ENCODE results near the gene FRMD4B. TPM values are rescaled to one million over a fixed set of nuclear protein-coding genes. Genes with fewer than 3 reads are reported as not detected.

Gene FRMD4B
- total RNA-seq, 1 donor from 2014 or later = 17.3 TPM

DNA sequence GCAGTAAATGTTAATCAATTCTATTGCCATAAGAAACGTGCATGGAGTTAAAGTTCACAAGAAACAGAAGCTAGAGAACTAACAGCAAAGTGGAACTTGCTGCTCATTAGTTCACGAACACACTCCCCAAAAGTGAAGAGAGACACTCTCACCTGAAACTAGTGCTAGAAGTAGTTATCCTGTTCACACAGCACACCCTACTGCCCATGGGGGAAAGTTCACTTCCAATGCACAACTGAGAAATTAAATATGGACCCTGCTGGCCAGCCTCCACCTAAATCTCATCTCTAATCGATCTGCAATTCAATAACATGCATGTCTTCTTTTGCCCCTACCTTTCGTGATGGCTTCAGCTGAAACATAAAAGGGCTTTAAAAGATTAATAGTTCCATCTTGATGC is 39.4 kb upstream of the FRMD4B start:
- no peak overlapping the region for H3K4me3 Mint-ChIP-seq
- no peaks in the 10 kb centered on the region for H3K27me3 ChIP-seq
- no peaks in the 10 kb centered on the region for H3F3A ChIP-seq (ENCODE audit: low read depth)
- no peaks in the 10 kb centered on the region for H3K9me3 ChIP-seq (ENCODE audit: low read depth)
- no peak overlapping the region for H3K9ac ChIP-seq
- H3K4me1 Mint-ChIP-seq = peaks cover 6% of the 10 kb centered on the region
- H2AFZ ChIP-seq (replicated peaks) = no peak overlapping the region
- H3K36me3 Mint-ChIP-seq = no peaks in the 10 kb centered on the region
- H4K20me1 ChIP-seq (ENCODE audit: low read depth) = no peaks in the 10 kb centered on the region
- H3K4me3 ChIP-seq = no peak overlapping the region
- H3K36me3 ChIP-seq = no peaks in the 10 kb centered on the region
- no peak overlapping the region for H3K4me2 ChIP-seq
- TF ChIP-seq, protein P1, sequence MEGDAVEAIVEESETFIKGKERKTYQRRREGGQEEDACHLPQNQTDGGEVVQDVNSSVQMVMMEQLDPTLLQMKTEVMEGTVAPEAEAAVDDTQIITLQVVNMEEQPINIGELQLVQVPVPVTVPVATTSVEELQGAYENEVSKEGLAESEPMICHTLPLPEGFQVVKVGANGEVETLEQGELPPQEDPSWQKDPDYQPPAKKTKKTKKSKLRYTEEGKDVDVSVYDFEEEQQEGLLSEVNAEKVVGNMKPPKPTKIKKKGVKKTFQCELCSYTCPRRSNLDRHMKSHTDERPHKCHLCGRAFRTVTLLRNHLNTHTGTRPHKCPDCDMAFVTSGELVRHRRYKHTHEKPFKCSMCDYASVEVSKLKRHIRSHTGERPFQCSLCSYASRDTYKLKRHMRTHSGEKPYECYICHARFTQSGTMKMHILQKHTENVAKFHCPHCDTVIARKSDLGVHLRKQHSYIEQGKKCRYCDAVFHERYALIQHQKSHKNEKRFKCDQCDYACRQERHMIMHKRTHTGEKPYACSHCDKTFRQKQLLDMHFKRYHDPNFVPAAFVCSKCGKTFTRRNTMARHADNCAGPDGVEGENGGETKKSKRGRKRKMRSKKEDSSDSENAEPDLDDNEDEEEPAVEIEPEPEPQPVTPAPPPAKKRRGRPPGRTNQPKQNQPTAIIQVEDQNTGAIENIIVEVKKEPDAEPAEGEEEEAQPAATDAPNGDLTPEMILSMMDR (IDR thresholded peaks at IDR 0.05) = peak; percentile 56
- no peak for TF ChIP-seq EZH2phosphoT487 (IDR thresholded peaks at IDR 0.05)
- H3K79me2 ChIP-seq (ENCODE audit: low read depth) = no peaks in the 10 kb centered on the region
- no peak overlapping the region for H3K27ac Mint-ChIP-seq
- DNase-seq (ENCODE audit: low spot score) = peak; percentile 33
- no peaks in the 10 kb centered on the region for H3K27me3 Mint-ChIP-seq (ENCODE audit: insufficient read depth, low read depth)
- no peaks in the 10 kb centered on the region for H3K9me3 Mint-ChIP-seq
- no peak overlapping the region for H3K27ac ChIP-seq
- peaks cover 8% of the 10 kb centered on the region for H3K4me1 ChIP-seq

DNA sequence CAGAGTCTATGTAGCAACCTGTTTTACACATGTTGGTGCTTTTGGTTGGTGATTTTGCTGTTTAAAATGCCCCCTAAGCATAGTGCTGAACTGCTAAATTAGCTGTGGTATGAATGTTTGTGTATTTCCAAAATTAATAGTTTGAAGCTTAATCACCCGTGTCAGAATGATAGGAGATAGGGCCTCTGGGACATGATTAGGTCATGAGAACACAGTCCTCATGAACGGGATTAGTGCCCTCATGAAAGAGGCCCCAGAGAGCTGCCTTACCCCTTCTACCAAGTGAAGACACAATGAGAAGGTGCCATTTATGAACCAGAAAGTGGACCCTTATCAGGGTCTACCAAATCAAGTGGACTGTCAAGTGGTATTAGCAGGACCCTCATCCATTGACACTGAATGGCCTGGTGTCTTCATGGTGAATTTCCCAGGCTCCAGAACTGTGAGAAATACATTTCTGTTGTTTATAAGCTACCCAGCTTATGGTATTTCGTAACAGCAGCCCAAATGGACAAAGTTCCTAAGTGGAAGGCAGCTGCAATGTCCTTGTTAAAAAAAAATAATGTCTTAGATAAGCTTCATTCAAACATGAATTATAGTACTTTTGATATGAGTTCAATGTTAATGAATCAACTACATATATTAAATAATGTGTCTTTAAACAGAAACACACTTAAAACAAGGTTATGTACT is 37.7 kb upstream of the FRMD4B start:
- Mint-ChIP-seq H3K9me3 (no peaks in the 10 kb centered on the region), H3K4me3 (no peak overlapping the region), H3K36me3 (no peaks in the 10 kb centered on the region), H3K27me3 (ENCODE audit: insufficient read depth, low read depth) (no peaks in the 10 kb centered on the region), H3K4me1 (peaks cover 6% of the 10 kb centered on the region), H3K27ac (no peak overlapping the region)
- Histone ChIP-seq H3K36me3 (no peaks in the 10 kb centered on the region), H3K9me3 (ENCODE audit: low read depth) (no peaks in the 10 kb centered on the region), H4K20me1 (ENCODE audit: low read depth) (no peaks in the 10 kb centered on the region), H3K27me3 (no peaks in the 10 kb centered on the region), H3F3A (ENCODE audit: low read depth) (no peaks in the 10 kb centered on the region), H3K27ac (no peak overlapping the region), H3K79me2 (ENCODE audit: low read depth) (no peaks in the 10 kb centered on the region), H3K9ac (no peak overlapping the region), H2AFZ (replicated peaks) (no peak overlapping the region), H3K4me2 (no peak overlapping the region), H3K4me3 (no peak overlapping the region), H3K4me1 (peaks cover 8% of the 10 kb centered on the region)
- no peak for TF ChIP-seq EZH2phosphoT487 (IDR thresholded peaks at IDR 0.05)
- no peak for DNase-seq (ENCODE audit: low spot score)

DNA sequence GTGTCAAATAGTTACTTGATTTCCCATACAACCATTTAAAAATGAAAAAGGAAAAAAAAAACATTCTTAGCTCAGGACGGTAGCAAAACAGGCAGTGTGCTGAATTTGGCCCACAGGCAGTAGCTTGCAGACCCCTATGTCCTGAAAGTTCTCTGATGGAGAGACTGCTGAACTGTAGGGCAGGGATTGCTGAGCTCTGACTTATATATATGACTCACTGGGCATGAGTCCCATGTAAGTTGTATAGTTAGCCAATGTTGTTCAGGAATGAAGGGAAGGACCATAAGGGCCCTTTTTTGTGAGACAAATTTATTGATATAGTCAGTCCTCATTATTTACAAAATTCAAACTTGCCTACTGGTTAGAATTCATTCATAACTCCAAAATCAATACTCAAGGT is 36.9 kb upstream of the FRMD4B start:
- no peaks in the 10 kb centered on the region for H3K79me2 ChIP-seq (ENCODE audit: low read depth)
- no peak overlapping the region for H2AFZ ChIP-seq (replicated peaks)
- H4K20me1 ChIP-seq (ENCODE audit: low read depth) = no peaks in the 10 kb centered on the region
- peaks cover 8% of the 10 kb centered on the region for H3K4me1 ChIP-seq
- Mint-ChIP-seq H3K4me1 (peaks cover 6% of the 10 kb centered on the region), H3K4me3 (no peak overlapping the region), H3K27ac (no peak overlapping the region), H3K9me3 (no peaks in the 10 kb centered on the region), H3K36me3 (no peaks in the 10 kb centered on the region), H3K27me3 (ENCODE audit: insufficient read depth, low read depth) (no peaks in the 10 kb centered on the region)
- no peaks in the 10 kb centered on the region for H3K36me3 ChIP-seq
- H3F3A ChIP-seq (ENCODE audit: low read depth) = no peaks in the 10 kb centered on the region
- TF ChIP-seq EZH2 (IDR thresholded peaks at IDR 0.05) (no peak), EZH2phosphoT487 (IDR thresholded peaks at IDR 0.05) (no peak)
- TF ChIP-seq, protein P1 (IDR thresholded peaks at IDR 0.05) = no peak
- H3K9me3 ChIP-seq (ENCODE audit: low read depth) = no peaks in the 10 kb centered on the region
- no peak overlapping the region for H3K4me2 ChIP-seq
- H3K27me3 ChIP-seq = no peaks in the 10 kb centered on the region
- no peak for DNase-seq (ENCODE audit: low spot score)
- H3K9ac ChIP-seq = no peak overlapping the region
- no peak overlapping the region for H3K27ac ChIP-seq
- no peak overlapping the region for H3K4me3 ChIP-seq

DNA sequence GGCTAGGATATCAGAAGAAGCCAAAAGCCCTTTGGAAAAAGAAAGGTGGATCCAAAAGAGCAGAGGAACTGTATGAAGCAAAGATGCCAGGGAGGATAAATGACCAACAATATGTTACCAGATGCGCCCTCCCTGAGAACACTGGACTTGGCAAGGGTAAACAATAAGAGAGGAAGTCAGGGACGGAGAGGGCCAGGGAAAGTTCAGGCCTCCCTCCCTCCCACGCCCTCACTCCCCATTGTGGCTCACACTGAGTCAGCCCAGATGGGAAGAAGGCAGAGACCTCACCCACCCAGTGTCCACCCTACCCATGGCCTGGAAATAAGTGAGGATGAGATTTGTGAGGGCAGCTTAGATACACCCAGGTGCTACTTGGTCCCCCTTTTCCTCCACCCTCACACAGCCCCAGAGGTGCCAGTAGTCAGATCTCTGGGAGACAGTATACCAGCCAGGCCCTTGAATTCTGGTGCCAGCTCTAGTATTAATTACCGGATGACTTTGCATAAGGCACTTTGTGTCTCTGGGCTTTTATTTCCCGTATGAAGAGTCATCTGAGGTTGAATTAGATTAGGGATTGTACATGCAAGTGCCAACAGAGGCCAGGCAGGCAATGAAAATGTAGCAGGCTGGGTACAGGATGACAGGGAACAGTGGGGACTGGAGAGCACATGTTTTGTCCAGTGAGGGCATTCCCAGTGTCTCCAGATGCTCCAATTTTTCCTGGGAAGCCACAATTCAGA is 35.1 kb upstream of the FRMD4B start:
- Histone ChIP-seq H3K4me1 (no peaks in the 10 kb centered on the region), H3K79me2 (ENCODE audit: low read depth) (no peaks in the 10 kb centered on the region), H2AFZ (replicated peaks) (no peak overlapping the region), H3K9ac (no peak overlapping the region), H4K20me1 (ENCODE audit: low read depth) (no peaks in the 10 kb centered on the region), H3K4me2 (no peak overlapping the region), H3K9me3 (ENCODE audit: low read depth) (no peaks in the 10 kb centered on the region), H3K36me3 (no peaks in the 10 kb centered on the region), H3F3A (ENCODE audit: low read depth) (no peaks in the 10 kb centered on the region), H3K4me3 (no peak overlapping the region), H3K27me3 (no peaks in the 10 kb centered on the region), H3K27ac (no peak overlapping the region)
- no peaks in the 10 kb centered on the region for H3K4me1 Mint-ChIP-seq
- no peaks in the 10 kb centered on the region for H3K36me3 Mint-ChIP-seq
- no peaks in the 10 kb centered on the region for H3K27me3 Mint-ChIP-seq (ENCODE audit: insufficient read depth, low read depth)
- DNase-seq (ENCODE audit: low spot score) = no peak
- TF ChIP-seq, protein P1 (IDR thresholded peaks at IDR 0.05) = no peak
- TF ChIP-seq EZH2 (IDR thresholded peaks at IDR 0.05) (no peak), EZH2phosphoT487 (IDR thresholded peaks at IDR 0.05) (no peak)
- no peak overlapping the region for H3K4me3 Mint-ChIP-seq
- no peaks in the 10 kb centered on the region for H3K9me3 Mint-ChIP-seq
- no peak overlapping the region for H3K27ac Mint-ChIP-seq

Data from neural progenitor cell (in vitro differentiated cells).